Right ventricle myocardium inferior (tissue), 1 donor: ENCODE data around the gene OR4N2. TPM values are rescaled to one million over a fixed set of nuclear protein-coding genes. Genes with fewer than 3 reads are reported as not detected.
A peak's percentile ranks its signal among the peaks of the same experiment; 100 is the strongest.
"Not testable (repeated sequence)": the region's sequence is repeated elsewhere in the genome, so short reads cannot be mapped to it uniquely, and the experiment has no call there.

ENCODE experiments used
- ATAC-seq: fragments of 200-7000 bp; cut with Tn5 transposase; one replicate; pipeline ENCODE4 v1.9.1; 2020; ENCODE audit warnings: mild to moderate bottlenecking, moderate library complexity
- DNase-seq: peaks from one replicate; pipeline ENCODE4 v3.0.0; 2021; ENCODE audit errors: missing footprints
- intact Hi-C: fragments of 100-400 bp; cut with DNase I; formaldehyde crosslinking; loops from one replicate; pipeline ENCODE4 v1.11.0; 2022
- total RNA-seq: library from RNA; stranded (reverse); fragmentation: NEBNext Ultra II Directional; extraction: Animal tissue kit (Norgen Biotek cat#: 25700); gene quantifications from one replicate; pipeline ENCODE4 v1.2.1, GENCODE V29; 2021
- donor health status: DM: no; HTN: yes; CAD: no; lungs with severe emphysema.

Gene OR4N2
- total RNA-seq, 1 donor from 2014 or later, result not detected

GRCh38 chr14:19823765-19824164 is 20.2 kb downstream of the OR4N2 start:
- ATAC-seq, result no peak
- intact Hi-C loops, result no loop called here
- no peak for DNase-seq

- DNase-seq, intact Hi-C loops, ATAC-seq: not testable (repeated sequence)
Measured at GRCh38 chr14:19827626-19828244, 24.2 kb downstream of the OR4N2 start.

- no peak for DNase-seq
- ATAC-seq, result no peak
- intact Hi-C loops, result no loop called here
Measured at GRCh38 chr14:19828314-19828713, 24.7 kb downstream of the OR4N2 start.

GRCh38 chr14:19834203-19834848 is 30.8 kb downstream of the OR4N2 start:
- ATAC-seq, intact Hi-C loops, DNase-seq: not testable (repeated sequence)

DNA sequence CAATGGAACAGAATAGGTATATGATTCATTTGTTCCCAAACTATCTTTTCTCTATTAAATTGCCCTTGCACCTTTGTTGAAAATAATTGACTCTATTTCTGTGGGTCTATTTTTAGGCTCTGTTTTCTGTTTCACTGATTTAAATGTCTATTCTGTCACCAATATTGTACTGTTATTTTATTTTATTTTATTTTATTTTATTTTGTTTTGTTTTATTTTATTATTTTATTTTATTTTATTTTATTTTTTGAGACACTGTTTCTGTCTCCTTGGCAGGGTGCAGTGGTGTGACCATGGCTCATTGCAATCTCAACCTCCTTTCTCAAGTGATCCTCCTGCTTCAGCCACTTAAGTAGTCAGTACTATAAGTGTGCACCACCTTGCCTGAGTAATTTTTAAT is 34.9 kb downstream of the OR4N2 start:
- intact Hi-C loops, result no loop called here
- DNase-seq, result no peak
- no peak for ATAC-seq

DNA sequence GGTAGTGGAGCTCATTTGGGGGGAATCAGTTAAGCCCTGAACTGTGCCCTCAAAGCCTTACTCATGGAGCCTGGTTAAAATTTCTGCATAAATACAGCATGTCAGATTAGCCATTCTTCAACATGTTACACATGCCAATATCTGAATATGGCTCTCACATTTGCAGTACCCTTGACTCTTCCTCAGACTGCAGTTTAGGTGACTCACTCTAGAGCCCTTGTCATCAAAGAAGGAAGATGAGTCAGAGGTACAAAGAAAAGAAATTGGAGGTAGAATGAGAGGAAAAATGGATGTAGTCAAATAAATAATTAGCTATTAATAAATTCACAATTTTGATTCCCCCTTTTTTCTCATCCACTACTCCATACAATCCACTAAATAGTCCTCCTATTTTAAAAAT is 47.8 kb downstream of the OR4N2 start:
- ATAC-seq, result no peak
- intact Hi-C loops, result no loop called here
- DNase-seq, result no peak

DNA sequence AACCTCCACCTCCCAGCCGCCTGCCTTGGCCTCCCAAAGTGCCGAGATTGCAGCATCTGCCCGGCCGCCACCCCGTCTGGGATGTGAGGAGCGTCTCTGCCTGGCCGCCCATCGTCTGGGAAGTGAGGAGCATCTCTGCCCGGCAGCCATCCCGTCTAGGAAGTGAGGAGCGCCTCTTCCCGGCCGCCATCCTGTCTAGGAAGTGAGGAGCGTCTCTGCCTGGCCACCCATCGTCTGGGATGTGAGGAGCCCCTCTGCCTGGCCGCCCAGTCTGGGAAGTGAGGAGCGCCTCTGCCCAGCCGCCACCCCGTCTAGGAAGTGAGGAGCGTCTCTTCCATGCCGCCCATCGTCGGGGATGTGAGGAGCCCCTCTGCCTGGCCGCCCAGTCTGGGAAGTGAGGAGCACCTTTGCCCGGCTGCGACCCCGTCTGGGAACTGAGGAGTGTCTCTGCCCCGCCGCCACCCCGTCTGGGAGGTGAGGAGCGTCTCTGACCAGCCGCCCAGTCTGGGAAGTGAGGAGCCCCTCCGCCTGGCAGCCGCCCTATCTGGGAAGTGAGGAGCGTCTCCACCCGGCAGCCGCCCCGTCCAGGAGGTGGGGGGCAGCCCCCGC is 62.6 kb downstream of the OR4N2 start:
- intact Hi-C loops, ATAC-seq: not testable (repeated sequence)
- peak; percentile 49 for DNase-seq

DNA sequence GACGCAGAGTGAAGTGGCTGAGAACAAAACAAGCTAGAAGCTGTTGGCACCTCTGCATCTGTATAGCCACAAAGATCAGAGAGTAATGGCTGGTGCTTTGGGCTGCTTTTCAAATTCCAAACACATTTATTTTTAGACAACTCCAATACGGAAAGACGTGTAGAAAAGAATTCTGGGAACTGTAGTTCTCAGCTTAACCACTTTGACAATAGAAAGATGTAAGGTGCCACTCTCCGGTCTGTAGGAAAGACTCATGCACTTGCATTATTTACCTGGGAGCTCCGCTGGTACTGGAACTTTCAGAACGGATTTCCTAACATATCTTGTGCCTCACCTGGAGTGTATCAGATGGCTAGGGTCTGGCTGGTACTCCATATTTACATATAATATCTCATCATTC is 69.6 kb downstream of the OR4N2 start:
- no peak for DNase-seq
- intact Hi-C loops, result no loop called here
- ATAC-seq, result no peak

- ATAC-seq (no peak), DNase-seq (no peak)
- intact Hi-C loops, result no loop called here
Measured at GRCh38 chr14:19874842-19875241, 71.3 kb downstream of the OR4N2 start, which contains the start of gene OR4K2. Gene OR4K2 (plus strand): TSS chr14:19875142. CDS start chr14:19876268, 1,126 bp downstream.

- no peak for DNase-seq
- intact Hi-C loops, result no loop called here
- ATAC-seq, result no peak
Measured at GRCh38 chr14:19878029-19878642, 74.6 kb downstream of the OR4N2 start.

Other genes starting within 250 kb of the OR4N2 start
- gene OR11H2, start 89.9 kb upstream of the OR4N2 start, total RNA-seq, result not detected
- gene OR4Q3, start 60.2 kb upstream of the OR4N2 start, total RNA-seq, result not detected
- not detected for gene OR4M1, start 30.3 kb upstream of the OR4N2 start, total RNA-seq
- gene OR4K2, start 71.4 kb downstream of the OR4N2 start, total RNA-seq, result not detected
- not detected for gene OR4K5, start 116.8 kb downstream of the OR4N2 start, total RNA-seq
- not detected for gene OR4K1, start 127.1 kb downstream of the OR4N2 start, total RNA-seq
- gene OR4K15, start 171.8 kb downstream of the OR4N2 start, total RNA-seq, result not detected
- not detected for gene OR4Q2, start 198.4 kb downstream of the OR4N2 start, total RNA-seq
- gene OR4K14, start 215.5 kb downstream of the OR4N2 start, total RNA-seq, result not detected
- not detected for gene OR4K13, start 232.3 kb downstream of the OR4N2 start, total RNA-seq